HG03039 (cell line): ENCODE data around the gene TRPC5OS.
A peak's percentile ranks its signal among the peaks of the same experiment; 100 is the strongest.

Source experiments
- ATAC-seq: cut with Tn5 transposase; IDR thresholded peaks from one replicate; pipeline ENCODE4 v1.9.1; 2021; ENCODE audit warnings: mild to moderate bottlenecking, moderate library complexity; ENCODE audit not compliant: unreplicated experiment

Gene TRPC5OS

DNA sequence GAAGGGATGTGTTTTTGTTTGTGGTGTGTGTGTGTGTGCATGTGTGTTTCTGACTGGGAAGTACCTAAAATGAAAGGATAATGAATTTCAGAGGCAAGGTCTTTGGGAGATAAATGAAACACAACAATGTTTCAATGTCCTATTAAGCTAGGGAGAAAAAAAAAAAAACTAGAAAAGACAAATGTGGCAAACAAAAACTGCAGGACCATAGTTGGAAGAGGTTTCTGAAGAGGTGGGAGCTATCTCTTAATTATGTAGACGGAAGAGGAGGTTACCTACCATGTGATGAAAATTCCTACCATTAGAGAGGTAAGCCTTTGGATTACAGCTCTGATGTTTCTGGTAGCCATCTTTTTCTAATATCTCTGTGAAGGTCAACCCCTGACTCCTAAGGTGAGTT lies at the start of gene TRPC5OS:
TSS of gene TRPC5OS (plus strand) at position 301 of the 400 bp plus-strand sequence. CDS start 25,669 bp downstream, outside the sequence.
- ATAC-seq: no peak

DNA sequence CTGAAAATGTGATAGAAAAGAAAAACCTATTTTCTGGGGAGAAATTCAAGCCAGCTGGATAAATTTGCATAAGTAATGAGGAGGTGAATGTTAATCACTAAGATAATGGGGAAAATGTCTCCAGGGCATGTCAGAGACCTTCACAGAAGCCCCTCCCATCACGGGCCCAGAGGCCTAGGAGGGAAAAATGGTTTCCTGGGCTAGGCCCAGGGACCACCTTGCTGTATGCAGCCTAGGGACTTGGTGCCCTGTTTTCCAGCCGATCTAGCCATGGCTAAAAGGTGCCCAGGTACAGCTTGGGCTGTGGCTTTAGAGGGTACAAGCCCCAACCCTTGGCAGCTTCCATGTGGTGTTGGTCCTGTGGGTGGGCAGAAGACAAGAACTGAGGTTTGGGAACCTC lies 46.6 kb upstream of the TRPC5OS start:
- no peak for ATAC-seq

DNA sequence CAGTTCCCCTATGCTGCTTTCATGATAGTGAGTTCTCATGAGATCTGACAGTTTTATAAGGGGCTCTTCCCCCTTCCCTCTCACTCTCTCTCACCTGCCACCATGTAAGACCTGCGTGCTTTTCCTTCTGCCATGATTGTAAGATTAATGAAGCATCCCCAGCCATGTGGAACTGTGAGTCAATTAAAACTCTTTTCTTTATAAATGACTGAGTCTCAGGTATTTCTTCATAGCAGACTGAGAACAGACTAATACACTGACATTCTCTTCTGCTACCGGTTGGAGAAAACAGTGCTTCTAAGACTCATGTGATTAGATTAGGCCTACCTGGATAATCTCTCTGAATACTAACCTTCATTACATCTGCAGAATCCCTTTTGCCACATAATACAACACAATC lies 45.4 kb upstream of the TRPC5OS start:
- no peak for ATAC-seq

DNA sequence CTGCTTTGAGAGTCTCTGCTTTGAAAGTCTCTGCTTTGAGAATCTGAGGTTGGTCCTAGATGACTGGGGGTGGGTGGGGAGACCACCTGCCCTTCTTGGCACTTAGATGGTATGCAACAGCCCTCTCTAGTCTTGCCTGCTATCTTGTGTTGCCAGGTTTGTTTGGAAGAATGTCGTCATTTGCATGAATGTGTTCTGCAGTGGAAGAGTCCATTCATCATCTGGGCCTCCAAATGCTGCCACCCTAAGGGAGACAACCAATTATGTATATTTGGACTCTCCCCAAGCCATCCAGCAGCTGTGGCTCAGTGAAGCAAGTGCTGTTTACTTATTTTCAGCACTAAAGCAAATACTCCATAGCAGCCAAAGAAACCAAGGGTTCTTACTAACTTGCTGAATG lies 44.6 kb upstream of the TRPC5OS start:
- no peak for ATAC-seq

DNA sequence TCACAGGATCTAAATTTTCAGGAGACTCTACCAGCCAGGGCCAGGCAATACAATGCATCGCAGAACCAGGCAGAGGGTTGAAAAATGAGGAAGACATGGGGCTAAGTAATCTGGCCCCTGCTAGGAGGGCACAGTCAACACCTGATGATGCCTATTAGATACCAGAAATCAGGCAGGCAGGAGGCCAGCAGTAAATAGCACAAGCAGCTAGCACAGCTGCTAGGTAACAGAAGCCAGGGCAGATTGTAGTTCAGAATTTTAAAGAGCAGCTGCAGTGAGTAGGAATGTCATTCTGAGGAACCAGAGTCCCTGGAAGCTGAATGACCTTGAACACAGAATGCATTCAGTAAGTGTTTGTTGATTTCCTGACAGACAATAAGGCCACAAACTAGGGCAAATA lies 38.8 kb upstream of the TRPC5OS start:
- no peak for ATAC-seq

DNA sequence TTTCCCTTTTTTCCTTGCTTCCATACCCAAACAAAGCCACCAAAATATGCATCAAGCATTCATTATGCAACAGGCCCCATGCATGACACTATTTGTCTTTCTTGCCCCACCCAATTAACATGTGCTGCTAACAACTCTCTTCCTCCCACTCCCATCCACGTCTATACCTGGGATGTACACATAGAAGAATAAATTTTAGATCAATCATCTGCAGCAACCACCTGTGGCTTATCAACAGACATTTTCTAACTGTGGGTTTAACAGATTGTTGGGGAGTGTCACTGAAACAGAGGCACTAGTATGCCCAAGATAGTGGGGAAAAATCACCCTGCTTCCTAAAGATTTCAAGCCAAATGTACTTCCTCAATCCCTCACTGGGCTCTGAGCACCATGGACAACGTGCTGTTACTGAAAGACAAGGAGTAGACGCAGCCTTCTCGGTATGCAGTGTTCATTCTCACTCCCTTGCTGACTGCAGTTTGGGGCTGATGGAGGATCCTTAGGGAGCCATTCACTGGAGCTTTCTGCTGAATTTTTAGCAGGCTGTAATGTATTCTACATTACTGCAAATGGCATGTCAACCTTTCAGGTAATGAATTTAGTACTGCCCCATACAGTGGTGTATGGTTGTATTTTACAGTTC lies 28.4 kb upstream of the TRPC5OS start:
- ATAC-seq: no peak

DNA sequence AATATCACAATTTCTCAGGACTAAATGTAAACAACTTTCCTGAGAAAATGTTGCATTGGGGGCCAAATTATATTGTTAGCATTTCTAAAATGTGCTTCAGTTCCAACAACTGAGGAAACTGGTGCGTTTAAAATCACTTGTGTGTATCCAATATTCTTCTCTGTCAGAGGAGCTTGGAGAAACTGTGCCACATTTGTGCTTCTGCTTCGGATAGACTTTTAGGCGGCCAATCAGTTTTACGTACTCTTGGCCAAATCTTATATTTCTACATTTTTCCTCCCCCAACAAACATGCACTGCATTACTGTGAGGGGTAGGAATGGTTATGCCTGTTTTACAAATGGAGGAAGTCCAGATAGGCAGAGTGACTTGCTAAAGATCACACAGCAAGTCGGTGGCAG lies 27.4 kb upstream of the TRPC5OS start:
- ATAC-seq: no peak

DNA sequence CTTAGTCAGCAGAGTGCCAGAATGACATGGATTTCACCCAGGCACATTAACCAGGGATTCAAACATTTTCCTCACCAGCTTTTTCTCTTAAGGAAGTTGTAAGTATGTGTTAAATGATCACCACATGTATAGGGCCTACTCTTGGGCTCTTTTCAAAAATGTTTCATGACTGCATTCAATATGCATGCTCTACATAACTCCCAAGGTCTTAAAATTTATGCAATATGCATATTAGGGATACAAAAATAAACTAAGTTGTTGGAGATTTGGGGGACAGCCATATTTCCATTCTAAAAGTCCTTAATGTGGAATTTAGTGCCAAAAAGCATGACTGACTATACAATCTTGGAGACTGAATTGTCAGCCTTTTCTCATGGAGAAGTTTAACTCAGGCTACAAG lies 25.0 kb upstream of the TRPC5OS start:
- no peak for ATAC-seq

DNA sequence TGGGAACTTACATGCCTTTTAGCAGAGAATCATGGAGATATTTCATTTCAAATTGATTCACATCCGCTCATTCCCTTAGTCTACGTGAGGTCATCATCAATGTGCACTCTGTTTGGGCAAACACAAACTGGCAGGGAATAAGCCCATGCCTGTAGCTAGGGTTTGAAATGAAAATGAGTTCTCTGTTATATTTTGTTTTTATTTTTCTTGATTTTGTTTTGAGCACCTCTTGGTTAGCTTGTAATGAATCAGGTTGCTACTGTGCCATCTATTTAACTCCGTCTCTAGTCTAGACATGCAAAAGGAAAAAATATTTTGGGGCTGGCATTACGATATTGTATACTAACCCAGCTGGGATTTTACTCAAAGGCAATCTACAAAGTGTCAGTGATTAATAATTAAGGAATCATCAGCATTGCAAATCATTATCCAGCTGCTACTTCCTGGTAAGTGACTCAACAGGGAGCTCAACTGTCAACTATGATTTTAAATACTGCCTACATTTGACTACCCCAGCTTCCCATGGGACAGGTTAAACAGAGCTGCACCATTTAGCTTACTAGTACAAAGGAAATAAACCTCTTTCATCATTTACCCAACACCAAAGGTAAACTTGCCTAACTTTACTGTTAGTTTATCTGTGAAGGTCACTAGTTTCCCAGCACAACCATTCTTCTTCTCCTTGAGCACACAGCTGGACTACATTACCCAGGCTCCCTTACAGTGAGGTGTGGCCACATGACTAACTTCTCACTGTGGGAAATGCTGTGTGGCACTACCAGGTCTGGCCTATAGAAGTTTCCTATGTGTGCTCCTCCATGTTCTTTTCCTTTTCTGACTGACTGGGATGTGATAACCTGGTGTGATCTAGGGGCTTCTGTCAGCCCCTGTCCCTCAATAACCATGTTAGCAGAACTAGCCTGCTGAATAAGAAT lies 21.2 kb upstream of the TRPC5OS start:
- no peak for ATAC-seq

DNA sequence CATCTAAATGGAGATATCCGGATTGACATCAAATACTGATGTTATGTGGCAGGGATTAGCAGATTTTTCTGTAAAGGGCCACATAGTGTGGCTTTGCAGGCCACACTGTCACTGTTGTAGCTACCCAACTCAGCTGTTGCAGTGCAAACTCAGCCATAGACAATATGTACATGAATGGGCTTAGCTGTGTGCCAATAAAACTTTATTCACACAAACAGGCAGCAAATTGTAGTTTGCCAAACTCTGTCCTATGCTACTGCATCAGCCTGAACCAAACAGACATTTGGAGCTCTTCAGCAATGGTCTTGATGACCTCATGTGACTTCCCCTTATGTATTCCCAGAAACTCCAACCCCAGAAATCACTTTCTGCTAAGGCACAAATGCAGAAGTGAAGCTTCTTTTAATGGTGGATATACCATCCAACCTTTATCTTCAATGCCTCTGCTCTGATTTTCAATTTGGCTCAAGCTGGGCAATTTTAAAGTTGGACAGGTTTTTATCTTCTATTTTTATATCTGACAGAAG lies 18.4 kb upstream of the TRPC5OS start:
- ATAC-seq: no peak

DNA sequence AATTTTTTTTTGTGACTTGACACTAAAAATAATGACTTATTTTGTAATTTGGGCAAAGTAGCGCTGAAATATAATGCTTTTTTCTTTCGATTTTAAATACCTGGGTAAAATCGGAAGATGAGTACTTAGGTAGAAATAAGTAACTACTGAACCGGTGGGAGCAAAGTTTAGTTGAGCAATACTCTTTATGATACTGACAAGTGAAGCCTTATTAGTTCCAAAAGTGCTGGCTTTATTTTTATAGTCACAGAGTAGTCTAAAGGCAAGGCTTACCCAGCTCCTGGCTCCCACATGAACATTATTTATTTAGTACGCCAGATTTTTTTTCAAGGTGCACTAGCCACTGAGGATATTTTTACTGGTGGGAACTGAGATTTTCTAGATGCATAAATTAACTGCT lies 14.4 kb upstream of the TRPC5OS start:
- ATAC-seq: no peak

DNA sequence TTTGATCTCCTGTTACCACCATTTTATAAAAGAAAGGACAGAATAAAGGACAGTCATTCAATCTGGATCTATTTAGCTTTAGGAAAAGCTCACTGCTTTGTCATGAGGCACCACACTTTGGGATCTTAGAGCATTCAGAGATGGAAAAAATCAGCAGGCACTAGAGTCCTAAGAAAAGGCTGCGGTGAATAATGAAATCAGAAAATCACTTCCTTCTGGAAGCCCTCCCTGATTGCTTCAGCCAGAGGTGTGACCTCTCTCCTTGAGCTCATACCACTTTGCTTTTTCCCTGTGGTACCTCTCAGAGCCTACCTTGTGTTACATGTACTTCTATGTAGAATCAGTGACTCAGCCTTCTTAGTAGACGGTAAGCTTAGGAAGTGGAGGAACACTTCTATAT lies 8.7 kb upstream of the TRPC5OS start:
- no peak for ATAC-seq

DNA sequence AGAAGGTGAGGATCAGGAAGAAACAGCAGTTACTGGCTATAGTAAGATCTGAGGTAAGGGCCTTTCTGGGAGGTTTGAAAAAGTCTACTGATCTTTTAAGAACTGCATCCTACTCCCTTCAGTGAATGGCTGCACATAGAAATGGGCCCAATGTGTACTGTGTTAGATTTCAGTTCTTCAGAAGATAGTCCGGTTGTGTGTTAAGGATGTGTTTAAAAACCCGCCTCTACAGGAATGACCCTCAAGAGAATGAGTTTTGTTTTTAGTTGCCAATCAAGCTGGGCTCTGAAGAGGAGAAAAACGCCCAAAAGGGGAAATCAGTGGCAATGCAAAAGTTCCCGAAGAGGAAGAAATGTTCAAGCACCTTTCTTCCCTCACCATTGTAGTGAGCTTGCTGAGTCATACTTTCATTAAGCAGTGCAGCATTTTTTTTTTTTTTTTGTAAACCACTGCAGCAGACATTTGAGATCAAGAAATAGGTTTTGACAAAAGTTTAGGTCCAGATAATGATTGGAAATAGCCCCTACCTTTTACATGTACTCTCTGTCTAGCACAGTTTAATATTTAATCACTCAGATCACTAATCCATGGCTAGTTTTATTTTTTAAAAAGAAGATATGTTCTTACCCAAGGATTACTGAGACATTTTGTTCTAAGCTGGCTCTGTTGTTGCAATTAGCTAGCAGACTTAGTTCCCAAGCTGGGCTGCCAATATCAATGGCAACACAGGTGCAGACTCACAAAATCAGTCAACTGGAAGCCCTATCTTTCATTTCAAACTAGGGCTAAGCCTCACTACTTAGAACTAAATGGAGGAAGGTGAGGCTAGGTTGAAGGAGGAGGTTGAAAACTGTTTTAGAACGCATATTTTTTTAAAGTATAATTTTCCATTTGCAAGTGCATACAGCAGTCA lies 7.0 kb upstream of the TRPC5OS start:
- ATAC-seq: peak; percentile 74

DNA sequence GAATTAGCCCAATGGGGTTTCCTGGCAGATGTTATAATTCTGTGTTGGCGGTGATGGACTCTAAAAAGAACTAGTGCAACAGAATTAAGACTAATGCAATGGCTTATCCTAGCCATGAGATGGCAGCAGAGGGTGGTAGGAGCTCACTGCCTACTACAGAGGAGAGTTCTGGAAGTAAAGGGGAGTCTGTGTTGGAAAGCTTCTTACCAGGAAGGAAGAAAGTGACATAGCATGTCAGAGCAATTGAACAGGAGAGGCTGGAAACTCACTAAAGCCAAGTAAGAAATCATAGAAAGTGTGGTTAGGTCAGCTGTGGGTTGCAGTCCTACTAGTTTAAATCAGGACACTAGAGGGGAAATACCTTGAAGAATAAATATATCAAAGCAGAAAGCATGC lies 6.3 kb upstream of the TRPC5OS start:
- peak; percentile 59 for ATAC-seq

DNA sequence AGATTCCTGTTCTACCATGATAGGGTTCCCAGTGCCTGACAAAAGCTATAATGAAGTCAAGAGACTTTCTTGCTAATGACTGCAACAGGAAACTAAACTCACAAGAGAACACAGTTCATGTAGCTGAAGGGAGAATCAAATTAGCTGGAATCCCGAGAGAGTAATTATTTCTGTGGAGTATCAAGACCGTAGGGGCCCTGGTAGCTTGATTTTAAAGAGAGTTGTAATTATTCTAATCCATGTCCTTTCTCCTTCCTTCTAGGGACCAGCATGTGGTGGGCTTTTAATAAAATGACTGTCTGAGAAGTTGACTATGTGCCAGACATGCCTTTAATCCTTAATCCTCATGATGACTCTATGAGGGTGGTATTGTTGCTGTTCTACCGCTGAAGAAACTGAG lies 1.7 kb upstream of the TRPC5OS start:
- no peak for ATAC-seq

DNA sequence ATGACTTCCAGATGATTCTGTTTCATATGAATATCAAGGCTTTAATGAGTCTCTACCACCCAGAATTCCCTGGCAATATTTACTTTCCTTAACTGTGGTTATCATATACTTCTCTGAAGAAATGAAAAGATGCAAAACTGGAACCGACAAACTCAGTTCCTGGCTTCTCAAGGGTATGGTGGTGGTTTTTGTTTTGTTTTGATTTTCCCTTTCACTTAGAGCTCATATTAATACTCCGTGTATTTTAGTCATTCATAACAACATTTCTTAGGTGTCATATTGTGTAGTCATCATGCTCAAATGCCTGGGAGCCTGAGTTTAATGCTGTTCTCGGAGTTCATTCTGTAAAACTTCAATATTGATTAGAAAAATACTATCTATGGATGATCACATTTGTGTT lies 665 bp downstream of the TRPC5OS start:
- ATAC-seq: no peak

DNA sequence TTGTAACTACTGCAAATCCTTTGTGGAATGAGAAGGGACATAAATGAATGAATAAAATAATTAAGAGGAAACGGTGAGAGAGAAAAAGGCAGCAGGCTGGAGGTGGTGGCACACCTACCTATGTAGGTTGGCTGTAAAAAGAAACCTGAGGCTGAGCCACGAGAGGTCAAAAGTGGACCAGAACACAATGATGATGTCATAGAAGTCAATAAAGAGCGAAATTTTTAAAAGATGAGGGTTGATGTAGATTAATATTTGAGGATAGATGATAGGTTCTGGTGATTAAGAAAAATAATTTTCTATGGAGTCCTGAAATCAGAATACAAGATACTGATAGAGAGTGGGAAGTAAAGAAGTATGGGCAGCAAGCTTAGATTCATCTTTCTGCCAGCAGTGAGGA lies 1.7 kb downstream of the TRPC5OS start:
- ATAC-seq: no peak

DNA sequence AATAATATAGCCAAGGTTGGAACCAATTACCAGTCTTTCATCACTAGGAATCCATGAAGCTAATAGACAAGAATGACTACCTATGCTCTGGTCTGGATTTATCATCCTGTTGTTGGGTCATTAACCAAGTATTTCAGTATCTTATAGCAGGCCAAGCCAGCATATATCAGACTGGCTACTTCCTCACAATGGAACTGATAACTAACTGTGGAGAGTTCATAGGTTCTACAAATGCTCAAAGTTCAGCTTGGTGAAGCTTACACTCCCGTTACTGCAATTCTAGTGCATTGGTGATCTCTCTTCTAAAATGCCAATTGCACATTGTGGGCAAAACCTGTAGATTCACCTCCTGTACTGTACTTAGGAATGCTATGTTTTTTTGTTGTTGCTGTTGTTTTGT lies 4.8 kb downstream of the TRPC5OS start:
- ATAC-seq: no peak

DNA sequence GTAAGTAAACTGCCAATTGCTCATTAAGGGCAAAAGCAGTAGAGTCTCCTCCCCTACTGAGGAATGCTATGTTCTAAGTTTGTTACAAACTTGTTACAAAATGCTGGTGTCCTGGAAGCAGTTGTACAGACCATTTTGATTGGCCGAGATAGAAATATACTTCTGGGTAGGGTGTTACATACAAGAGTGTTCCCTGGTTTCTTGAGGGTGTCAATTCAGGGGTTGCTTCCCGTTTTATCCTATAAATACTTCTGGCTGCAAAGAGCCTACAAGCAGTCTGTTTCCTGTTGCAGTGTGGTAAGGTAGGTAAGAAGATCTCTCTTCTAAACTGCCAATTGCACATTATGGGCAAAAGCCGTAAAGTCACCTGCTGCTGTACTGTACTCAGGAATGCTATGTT lies 5.7 kb downstream of the TRPC5OS start:
- no peak for ATAC-seq

DNA sequence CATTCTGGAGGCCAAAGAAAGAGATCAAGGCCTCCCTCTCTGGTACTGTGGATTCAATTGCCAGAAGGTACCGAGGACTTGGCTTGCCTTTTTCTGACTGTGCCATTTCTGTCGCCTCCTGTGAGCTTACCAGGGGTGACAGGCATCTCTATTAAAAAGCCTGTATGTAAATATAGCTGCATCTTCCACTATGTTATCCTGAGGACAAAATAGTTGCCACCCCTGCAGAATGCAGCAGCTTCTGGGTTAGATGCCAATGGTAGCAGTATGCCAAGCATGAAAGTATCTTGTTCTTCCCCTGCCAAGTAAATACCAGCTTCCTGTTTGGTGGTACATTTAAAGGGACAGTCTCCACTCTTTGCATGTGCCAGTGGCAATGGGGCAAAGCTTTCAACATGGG lies 10.7 kb downstream of the TRPC5OS start:
- ATAC-seq: no peak

DNA sequence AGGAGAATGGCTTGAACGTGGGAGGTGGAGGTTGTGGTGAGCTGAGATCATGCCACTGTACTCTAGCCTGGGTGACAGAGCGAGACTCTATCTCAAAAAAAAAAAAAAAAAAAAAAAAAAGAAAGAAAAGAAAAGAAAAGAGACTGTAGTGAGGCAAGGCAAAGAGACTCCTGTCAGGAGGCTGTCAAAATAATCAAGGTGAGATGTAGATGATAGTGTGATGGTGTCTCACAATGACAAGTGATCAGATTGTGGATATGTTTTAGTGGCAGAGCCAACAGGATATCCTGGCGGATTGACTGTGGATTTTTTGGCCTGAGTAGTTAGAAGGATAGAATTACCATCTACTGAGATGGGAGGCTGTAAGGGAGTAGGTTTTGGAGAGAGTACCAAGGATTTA lies 12.6 kb downstream of the TRPC5OS start:
- no peak for ATAC-seq
